DLD1 (cell line): ENCODE measurements around the gene ST3GAL2.
"Not testable (repeated sequence)": the region's sequence is repeated elsewhere in the genome, so short reads cannot be mapped to it uniquely, and the experiment has no call there.

Experiments
- in situ Hi-C: cut with HindIII; loops from 2 replicates; pipeline ENCODE4 v1.10.0; 2017; ENCODE audit warnings: low sequenced_read_pairs

The ST3GAL2 gene

GRCh38 chr16:70419384-70420327 is 19.2 kb downstream of the ST3GAL2 start:
- in situ Hi-C loops, result no loop called here

DNA sequence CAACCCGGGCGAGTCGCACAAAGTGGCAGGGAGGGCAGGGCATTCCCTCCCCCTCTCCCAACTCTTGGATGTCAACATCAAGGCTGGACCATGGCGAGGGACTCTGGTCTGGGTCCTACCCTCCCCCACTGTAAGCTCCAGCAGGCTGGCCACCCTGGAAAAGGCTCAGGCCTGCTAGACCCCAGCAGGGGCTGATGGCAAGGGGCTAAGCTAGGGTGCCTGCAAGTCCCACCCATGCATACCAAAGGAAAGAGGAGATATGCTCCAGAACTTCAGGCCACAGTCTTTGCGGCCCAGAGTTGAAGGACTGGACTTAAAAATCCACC is 19.9 kb downstream of the ST3GAL2 start:
- in situ Hi-C loops, result no loop called here

- in situ Hi-C loops, result no loop called here
Measured at GRCh38 chr16:70418274-70418992, 20.5 kb downstream of the ST3GAL2 start.

DNA sequence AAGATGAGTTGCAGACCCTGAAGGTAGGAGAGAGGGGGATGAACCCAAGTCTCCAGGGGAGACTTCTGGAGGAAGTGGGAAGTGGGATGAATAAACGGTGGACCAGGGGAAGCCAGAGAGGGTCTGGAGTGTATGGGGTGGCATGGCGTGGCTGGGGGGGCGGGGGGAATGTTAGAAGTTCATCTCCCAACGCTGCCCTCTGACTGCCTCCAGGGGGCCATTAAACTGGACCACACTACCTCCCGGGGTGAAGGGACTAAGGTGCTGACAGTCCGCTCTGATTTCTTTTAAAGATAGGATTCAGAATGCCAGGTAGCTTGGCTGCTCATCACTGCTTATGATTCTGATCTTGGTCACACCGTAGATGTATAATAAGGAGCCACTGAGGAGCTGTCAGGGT is 21.2 kb downstream of the ST3GAL2 start:
- in situ Hi-C loops, result no loop called here

- in situ Hi-C loops, result no loop called here
Measured at GRCh38 chr16:70416748-70417616, 21.9 kb downstream of the ST3GAL2 start.

- in situ Hi-C loops, result not testable (repeated sequence)
Measured at GRCh38 chr16:70413572-70413971, 25.3 kb downstream of the ST3GAL2 start.

DNA sequence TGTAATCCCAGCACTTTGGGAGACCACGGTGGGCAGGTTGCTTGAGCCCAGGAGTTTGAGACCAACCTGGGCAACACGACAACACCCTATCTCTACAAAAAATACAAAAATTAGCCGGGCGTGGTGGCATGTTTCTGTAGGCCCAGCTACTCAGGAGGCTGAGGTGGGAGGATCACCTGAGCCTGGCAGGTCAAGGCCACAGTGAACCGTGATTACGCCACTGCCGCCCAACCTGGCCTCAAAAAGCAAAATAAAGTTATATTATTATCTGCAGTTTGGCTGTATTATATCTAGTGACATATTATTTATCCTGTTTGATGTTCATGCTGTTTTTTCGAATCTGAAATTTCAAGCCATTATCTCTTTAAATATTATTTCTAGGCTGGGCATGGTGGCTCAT is 26.5 kb downstream of the ST3GAL2 start:
- in situ Hi-C loops, result no loop called here

- in situ Hi-C loops, result no loop called here
Measured at GRCh38 chr16:70410734-70411133, 28.2 kb downstream of the ST3GAL2 start.

DNA sequence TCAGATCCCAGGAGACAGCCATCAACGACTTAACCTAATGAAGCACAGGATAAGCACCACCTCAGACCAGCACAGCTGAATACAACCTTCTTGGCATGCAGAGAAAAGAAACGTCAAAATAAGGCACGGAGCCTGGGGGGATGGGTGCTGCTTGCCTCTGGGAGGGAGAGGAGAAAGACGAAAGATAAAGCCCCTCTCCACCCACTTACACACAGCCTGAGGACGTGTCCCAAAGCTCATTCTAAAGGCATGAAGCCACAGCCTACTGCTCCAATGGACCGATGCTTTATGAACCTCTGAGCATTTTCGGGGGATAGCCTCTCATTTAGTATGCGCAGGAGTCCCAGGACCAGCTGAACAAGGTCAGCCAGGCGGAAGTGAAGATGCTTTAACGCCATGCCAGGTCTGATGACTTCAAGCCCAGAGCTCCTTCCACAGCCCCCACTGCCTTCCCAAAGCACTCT is 31.1 kb downstream of the ST3GAL2 start:
- in situ Hi-C loops, result no loop called here

DNA sequence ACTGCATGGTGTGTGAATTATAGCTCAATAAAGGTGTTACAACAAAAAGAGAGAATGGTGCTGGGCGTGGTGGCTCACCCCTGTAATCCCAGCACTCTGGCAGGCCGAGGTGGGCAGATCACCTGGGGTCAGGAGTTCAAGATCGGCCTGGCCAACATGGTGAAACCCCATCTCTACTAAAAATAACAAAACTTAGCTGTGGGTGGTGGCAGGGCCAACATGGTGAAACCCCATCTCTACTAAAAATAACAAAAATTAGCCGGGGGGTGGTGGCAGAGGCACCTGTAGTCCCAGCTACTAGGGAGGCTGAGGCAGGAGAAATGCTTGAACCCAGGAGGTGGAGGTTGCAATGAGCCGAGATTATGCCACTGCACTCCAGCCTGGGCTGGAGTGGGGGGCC is 32.8 kb downstream of the ST3GAL2 start:
- in situ Hi-C loops, result not testable (repeated sequence)

- in situ Hi-C loops, result no loop called here
Measured at GRCh38 chr16:70402916-70403659, 35.8 kb downstream of the ST3GAL2 start.

DNA sequence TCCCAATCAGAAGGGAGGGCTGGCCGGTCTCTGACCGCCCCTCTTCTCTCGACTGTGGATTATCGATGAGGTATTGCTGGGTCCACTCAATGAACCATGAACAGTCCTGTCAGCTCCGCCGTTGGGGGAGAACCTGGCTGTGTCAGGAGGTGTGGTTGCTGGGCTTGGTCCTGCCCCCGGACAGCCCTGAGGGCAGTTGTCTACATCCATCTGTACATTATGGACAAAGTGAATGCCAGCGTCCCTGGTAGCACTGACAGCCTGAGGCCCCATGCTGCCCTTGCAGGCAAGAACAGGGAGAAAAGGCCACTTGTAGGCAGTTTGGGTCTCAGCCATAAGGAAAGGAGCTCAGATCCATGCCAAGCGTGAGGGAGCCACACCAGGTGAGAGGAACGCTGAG is 38.9 kb downstream of the ST3GAL2 start:
- in situ Hi-C loops, result no loop called here

GRCh38 chr16:70399381-70399780 is 39.5 kb downstream of the ST3GAL2 start:
- in situ Hi-C loops, result no loop called here

DNA sequence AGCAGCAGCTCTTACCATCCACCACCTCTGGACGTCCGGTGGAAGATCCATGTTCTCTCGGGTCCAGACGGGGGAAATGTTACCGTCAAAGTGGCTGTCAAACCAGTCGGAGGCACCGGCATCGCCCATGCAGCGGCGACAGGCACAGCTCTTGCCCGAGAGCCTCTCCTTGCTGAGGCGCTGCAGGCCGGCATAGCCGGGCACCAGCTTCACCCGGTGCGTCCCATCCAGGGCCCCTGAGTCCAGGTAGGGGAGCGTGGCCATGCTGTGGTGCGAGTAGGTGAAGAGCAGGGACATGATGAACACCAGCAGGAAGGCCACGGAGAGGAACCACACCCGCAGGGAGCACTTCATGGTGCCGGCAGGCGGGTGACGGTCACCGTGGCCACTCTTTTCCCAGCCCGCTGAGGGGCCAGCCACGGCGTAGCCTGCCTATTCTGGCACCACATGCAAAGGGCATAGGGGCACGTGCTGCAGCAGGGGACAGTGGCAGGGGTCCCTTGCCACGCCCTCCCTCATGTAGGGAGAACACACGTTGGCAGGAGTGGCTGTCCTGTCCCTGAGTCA is 40.6 kb downstream of the ST3GAL2 start:
- in situ Hi-C loops, result no loop called here

- in situ Hi-C loops, result no loop called here
Measured at GRCh38 chr16:70396246-70396904, 42.5 kb downstream of the ST3GAL2 start.

DNA sequence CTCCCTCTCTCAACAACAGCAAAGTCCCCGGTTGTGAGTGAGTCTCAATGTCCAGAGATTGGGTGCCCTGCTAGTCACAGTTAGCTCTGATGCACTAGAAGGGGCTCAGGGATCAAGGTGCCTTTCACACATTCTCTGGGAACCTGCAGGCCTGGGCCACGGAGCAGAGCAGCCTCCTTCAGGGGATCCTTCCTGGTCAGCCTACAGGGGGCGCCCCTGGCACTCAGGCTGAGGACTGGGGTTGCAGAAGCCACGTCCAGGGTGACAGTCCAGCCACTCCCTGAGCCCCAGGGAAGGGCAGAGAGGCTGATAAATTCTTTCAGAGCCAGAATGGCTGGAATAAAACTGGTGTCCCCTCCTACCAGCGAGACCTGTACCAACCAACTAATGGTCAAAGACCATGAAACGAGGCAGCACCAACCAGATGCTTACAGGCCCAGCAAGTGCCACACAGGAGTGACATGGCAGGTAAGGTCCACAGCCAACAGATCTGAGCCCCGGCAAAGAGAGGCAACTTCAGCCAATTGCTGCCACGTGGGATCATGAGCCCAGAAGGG is 43.5 kb downstream of the ST3GAL2 start:
- in situ Hi-C loops, result no loop called here

DNA sequence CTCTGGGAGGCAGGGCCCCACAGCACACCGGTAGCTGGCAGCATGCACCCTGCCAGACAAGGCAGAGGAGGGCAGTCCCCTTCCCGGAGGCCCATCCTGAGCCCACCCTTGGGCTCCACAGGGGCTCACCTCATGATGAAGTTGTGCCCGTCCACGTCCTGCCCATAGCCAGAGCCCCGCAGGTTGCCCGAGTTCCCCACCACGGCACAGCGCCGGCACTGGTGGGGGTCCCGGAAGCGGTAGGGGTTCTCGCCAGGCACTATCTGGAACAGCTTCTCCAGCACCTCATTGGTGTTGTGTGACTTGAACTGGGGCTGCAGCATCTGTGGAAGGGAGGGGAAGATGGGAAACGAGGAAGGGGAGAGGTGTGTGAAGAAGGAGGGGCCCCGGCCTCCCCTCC is 44.0 kb downstream of the ST3GAL2 start:
- in situ Hi-C loops, result no loop called here

GRCh38 chr16:70393662-70394061 is 45.2 kb downstream of the ST3GAL2 start:
- in situ Hi-C loops, result no loop called here

- in situ Hi-C loops, result no loop called here
Measured at GRCh38 chr16:70392606-70393005, 46.3 kb downstream of the ST3GAL2 start.
